Sigmoid colon (tissue), 7 donors: Measurements from ENCODE around the gene LLGL1. TPM values are rescaled to one million over a fixed set of nuclear protein-coding genes. Genes with fewer than 3 reads are reported as not detected.

Experiments used
- DNase-seq: peaks from one replicate; pipeline ENCODE4 v3.0.0-alpha.2; 2019
- H3K27ac ChIP-seq, 4 donors: fragments of 200-600 bp; sonication (generic); one replicate each; pipeline ENCODE4 v1.5.1; 2016 to 2019; ENCODE audit warnings: mild to moderate bottlenecking in 1 of 4
- H3K27me3 ChIP-seq, 3 donors: fragments of 200-600 bp; sonication (generic); one replicate each; pipeline ENCODE4 v1.5.1; 2019; ENCODE audit warnings: mild to moderate bottlenecking in 1 of 3
- H3K36me3 ChIP-seq, 4 donors: fragments of 200-600 bp; sonication (generic); one replicate each; pipeline ENCODE4 v1.5.1; 2016 to 2019
- H3K4me1 ChIP-seq, 4 donors: fragments of 200-600 bp; sonication (generic); one replicate each; pipeline ENCODE4 v1.5.1; 2017 to 2019
- H3K4me3 ChIP-seq, 4 donors: fragments of 200-600 bp; sonication (generic); one replicate each; pipeline ENCODE4 v1.5.1; 2017 to 2019; ENCODE audit warnings: mild to moderate bottlenecking in 2 of 4, moderate library complexity in 1 of 4
- H3K9me3 ChIP-seq, 4 donors: fragments of 200-600 bp in 3 of 4; sonication (generic) in 3 of 4; one replicate each; pipeline versions ENCODE4 v1.5.1 to v1.6.1; 2013 to 2019
- EP300 ChIP-seq, 4 donors: sonication (generic); formaldehyde crosslinking; IDR thresholded peaks; one replicate each; pipeline ENCODE4 v1.6.1; 2017; ENCODE audit warnings: antibody characterized with exemption in 4 of 4
- POLR2A ChIP-seq, 2 donors: fragments of 450-650 bp; IDR thresholded peaks; one replicate each; pipeline ENCODE4 v1.6.1; 2016; ENCODE audit warnings: antibody characterized with exemption in 2 of 2, mild to moderate bottlenecking in 2 of 2, moderate library complexity in 2 of 2
- POLR2AphosphoS5 ChIP-seq, 4 donors: sonication (generic); formaldehyde crosslinking; IDR thresholded peaks; one replicate each; pipeline ENCODE4 v1.6.1; 2017; ENCODE audit warnings: antibody characterized with exemption in 4 of 4
- WGBS, 2 donors: extraction: QIAGEN DNeasy Blood & Tissue Kit; methylation state at CpG; one replicate each; pipeline ENCODE4 v1.1.7; 2013; 5-methylcytosine and 5-hydroxymethylcytosine counted together
- intact Hi-C: fragments of 100-400 bp; cut with DNase I; formaldehyde crosslinking; loops from one replicate; pipeline ENCODE4 v1.15.1; 2023
- polyA plus RNA-seq, 3 donors: library from polyadenylated mRNA; stranded (reverse); fragments of 200-250 nt; gene quantifications; one replicate each; pipeline ENCODE4 v1.2.3, GENCODE V29; 2013
- total RNA-seq, 4 donors: library from RNA; depleted of rRNA; stranded (reverse); fragments of >200 nt; gene quantifications; one replicate each; pipeline ENCODE4 v1.1.0, GENCODE V29; 2016
- TF ChIP-seq, protein P1 (sequence below), 4 experiments: fragments of 450-650 bp in 3 of 4; fragments of 200-600 bp in 1 of 4; IDR thresholded peaks; one replicate each; pipeline ENCODE4 v1.5.1; 2016 to 2019; ENCODE audit warnings: antibody characterized with exemption in 4 of 4, mild to moderate bottlenecking in 3 of 4, moderate library complexity in 2 of 4
- donor health status: healthy with polysubstance abuse.
- donor health status: Bipolar disorder and iron deficiency.
- donor health status: healthy.

The LLGL1 gene
- total and polyA plus RNA-seq, 7 donors = 2.8 to 25.2 (median 16.8) TPM

DNA sequence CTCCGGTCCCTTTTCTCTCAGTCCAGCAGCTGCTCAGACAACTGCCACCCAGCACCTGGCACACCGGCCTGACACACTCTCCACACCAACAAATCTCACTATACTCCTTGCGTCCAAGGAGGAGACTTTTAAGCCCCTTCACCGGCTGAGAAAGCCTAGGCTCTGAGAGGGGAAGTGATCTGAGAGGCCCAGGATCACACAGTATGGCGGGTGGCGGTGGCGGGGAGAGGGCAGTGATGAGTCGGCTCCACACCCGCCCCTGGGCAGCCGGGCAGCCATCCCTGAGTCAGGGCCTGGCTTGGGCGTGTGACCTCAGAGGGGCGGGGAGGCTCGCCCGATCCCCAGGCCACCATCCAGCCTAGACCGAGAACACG lies 32.5 kb downstream of the LLGL1 start:
- Histone ChIP-seq H3K4me3 (peak overlapping the region; percentile 92 to 100 (median 94)), H3K27me3 (no peaks in the 10 kb centered on the region), H3K4me1 (peaks cover 0 to 52% (median 42%) of the 10 kb centered on the region in 4 donors), H3K36me3 (peaks cover 8 to 40% (median 35%) of the 10 kb centered on the region in 4 donors), H3K9me3 (no peaks in the 10 kb centered on the region), H3K27ac (peak overlapping the region; percentile 93 to 98 (median 96))
- peak; percentile 88 for DNase-seq
- WGBS, 2 donors = 1% methylated on average over 16 of the region's 16 CpGs
- intact Hi-C loops = loop anchor here (5.0 kb wide), 1 partner anchor 76 kb away; the partner anchor contains the start of gene ALKBH5
- peak in 1 of 2 donors; percentile 16 for TF ChIP-seq POLR2A (IDR thresholded peaks at IDR 0.05)
- no peak for TF ChIP-seq EP300 (IDR thresholded peaks at IDR 0.05)

DNA sequence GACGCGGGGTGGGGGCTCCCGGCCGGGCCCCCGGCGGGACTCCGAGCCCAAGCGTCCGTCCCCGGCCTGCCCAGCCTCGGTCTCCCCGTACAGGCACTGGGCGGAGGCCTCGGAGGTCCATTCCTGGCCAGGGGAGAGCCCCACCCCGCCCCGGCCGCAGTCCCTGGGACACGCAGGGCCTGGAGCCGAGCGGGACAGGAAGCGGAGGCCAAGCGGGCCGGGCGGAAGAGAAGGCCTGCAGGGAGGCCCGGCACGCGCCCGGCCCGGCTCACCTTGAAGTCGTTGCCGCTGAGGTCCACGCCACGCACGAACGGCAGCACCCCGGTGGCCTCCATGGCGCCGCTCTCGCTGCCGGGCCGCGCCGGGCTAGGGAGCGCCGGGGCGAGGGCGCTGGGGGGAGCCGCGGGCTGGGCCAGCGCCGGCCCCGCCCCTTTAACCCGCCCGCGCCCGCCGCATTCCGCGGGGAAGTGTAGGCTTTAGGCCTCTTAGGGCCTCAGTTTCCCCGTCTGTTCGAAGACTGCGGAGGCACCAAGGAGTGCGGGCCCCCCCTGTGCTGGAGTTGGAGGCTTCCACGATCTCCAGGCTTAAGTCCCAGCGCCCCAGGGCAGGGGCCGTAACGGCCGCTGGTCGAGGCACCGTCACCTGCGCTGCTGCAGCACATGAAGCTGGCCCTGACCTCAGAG lies 33.1 kb downstream of the LLGL1 start, which contains the start of gene FLII:
Gene FLII, minus strand, starts transcription at position 383 of the 683 bp plus-strand sequence. Its CDS starts 48 bp downstream, at position 335.
- Histone ChIP-seq H3K4me1 (peaks cover 0 to 52% (median 43%) of the 10 kb centered on the region in 4 donors), H3K4me3 (peak within 1 kb of the TSS; percentile 92 to 100 (median 94)), H3K27ac (peak within 1 kb of the TSS; percentile 93 to 98 (median 96)), H3K9me3 (no peaks in the 10 kb centered on the region), H3K27me3 (no peaks in the 10 kb centered on the region), H3K36me3 (peaks cover 8 to 40% (median 33%) of the 10 kb centered on the region in 4 donors)
- peak; percentile 78 for DNase-seq
- WGBS, 2 donors = 0 to 1% methylated on average over 71 of the region's 71 CpGs
- TF ChIP-seq, protein P1, sequence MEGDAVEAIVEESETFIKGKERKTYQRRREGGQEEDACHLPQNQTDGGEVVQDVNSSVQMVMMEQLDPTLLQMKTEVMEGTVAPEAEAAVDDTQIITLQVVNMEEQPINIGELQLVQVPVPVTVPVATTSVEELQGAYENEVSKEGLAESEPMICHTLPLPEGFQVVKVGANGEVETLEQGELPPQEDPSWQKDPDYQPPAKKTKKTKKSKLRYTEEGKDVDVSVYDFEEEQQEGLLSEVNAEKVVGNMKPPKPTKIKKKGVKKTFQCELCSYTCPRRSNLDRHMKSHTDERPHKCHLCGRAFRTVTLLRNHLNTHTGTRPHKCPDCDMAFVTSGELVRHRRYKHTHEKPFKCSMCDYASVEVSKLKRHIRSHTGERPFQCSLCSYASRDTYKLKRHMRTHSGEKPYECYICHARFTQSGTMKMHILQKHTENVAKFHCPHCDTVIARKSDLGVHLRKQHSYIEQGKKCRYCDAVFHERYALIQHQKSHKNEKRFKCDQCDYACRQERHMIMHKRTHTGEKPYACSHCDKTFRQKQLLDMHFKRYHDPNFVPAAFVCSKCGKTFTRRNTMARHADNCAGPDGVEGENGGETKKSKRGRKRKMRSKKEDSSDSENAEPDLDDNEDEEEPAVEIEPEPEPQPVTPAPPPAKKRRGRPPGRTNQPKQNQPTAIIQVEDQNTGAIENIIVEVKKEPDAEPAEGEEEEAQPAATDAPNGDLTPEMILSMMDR (IDR thresholded peaks at IDR 0.05) = no peak
- peak; percentile 64 to 89 (median 82) for TF ChIP-seq POLR2AphosphoS5 (IDR thresholded peaks at IDR 0.05)
- TF ChIP-seq EP300 (IDR thresholded peaks at IDR 0.05) = no peak
- TF ChIP-seq POLR2A (IDR thresholded peaks at IDR 0.05) = peak; percentile 26 to 45
- intact Hi-C loops = loop anchor here (5.0 kb wide), 1 partner anchor 76 kb away; the partner anchor contains the start of gene ALKBH5

DNA sequence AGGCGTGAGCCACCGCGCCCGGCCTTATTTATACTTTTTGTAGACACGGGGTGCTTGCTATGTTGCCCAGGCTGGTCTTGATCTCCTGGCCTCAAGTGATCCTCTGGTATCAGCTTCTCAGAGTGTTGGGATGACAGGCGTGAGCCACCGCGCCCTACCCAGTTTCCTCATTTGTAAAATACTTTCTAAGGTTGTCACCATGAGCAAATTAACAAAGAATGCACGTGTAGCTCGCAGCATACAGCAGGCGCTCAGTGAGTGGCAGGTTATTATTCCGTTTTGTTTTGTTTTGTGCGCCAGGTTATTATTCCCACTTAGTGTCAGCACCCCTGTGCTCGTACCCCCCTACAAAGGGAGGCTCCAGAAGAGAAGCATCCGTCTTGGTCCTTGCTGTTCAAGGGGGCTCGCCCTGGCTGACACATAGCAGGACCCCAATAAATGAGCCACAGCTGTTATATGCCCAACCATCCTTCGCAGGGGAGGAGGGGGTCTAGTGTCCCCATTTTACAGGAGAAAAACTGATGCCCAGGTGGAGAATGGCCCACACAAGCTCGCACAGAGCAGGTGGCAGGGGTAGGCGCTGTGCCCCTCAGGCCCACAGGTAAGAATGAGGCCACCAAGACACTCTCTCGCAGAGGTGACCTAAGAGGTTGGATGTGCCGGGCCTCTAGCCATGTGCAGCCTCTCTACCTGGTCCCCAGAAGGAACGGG lies 34.3 kb downstream of the LLGL1 start:
- peaks cover 0 to 52% (median 43%) of the 10 kb centered on the region in 4 donors for H3K4me1 ChIP-seq

DNA sequence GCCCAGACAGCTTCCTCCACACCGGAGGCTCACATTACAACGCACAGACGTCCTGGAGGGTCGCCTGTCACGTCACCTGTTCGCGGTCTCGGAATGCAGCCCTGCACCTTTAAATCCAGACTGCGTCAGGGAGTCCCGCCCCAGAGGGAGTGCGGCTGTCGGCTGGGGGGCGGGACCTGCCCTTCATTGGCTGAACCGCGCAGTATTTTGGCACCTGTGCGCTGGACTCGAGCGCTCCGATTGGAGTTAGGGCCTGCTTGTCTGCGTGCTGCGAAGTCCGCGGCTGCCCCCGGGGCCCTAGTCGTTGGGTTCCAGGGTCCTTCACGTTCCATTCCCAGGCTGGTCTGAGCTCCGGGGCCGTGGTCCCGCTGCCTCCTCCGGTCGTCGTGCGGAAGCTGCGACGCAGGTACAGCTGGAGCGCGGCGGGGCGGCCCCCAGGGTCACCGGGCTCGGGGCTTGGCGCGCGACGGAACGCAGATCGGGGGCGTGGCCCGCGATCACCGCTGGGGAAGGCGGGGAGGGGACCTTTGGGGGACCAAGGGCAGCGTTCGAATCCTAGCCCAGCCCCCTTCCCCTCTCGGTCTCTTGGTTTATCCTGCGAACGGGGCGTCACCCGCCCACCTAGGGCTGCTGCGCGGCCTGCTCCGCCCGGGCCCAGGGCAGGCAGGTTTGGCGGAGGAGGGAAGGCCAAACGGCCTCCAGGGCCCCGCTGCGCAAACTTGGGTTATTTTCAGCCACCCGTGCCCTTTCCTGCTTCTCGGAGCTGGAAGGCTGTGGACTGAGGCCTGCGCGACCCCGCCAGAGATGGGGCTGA lies 35.1 kb downstream of the LLGL1 start, which contains the start of gene MIEF2:
Gene MIEF2, plus strand, starts transcription at position 331 of the 814 bp plus-strand sequence. CDS start 2,059 bp downstream, outside the sequence.
- peaks cover 26 to 40% (median 33%) of the 10 kb centered on the region in 4 donors for H3K36me3 ChIP-seq
- H3K27me3 ChIP-seq = no peaks in the 10 kb centered on the region

More for the DNA sequence above, 34.3 kb downstream of the LLGL1 start:
- H3K9me3 ChIP-seq = no peaks in the 10 kb centered on the region
- no peak for DNase-seq
- WGBS, 2 donors = 47 to 70% methylated on average over 22 of the region's 22 CpGs
- peak overlapping the region; percentile 90 to 98 (median 95) for H3K27ac ChIP-seq
- intact Hi-C loops = loop anchor here (2.0 to 5.0 kb wide), 3 partner anchors 35 to 77 kb away; partner anchors contain the start of genes ALKBH5, LLGL1, SMCR8 and TOP3A
- no peaks in the 10 kb centered on the region for H3K27me3 ChIP-seq
- peaks cover 21 to 40% (median 33%) of the 10 kb centered on the region in 4 donors for H3K36me3 ChIP-seq
- peak overlapping the region; percentile 83 to 96 (median 88) for H3K4me3 ChIP-seq
- TF ChIP-seq POLR2AphosphoS5 (IDR thresholded peaks at IDR 0.05) = no peak
- no peak for TF ChIP-seq POLR2A (IDR thresholded peaks at IDR 0.05)
- TF ChIP-seq EP300 (IDR thresholded peaks at IDR 0.05) = no peak
- TF ChIP-seq, protein P1 (IDR thresholded peaks at IDR 0.05) = no peak

More for the DNA sequence above, 35.1 kb downstream of the LLGL1 start, which contains the start of gene MIEF2:
- peak within 1 kb of the TSS; percentile 90 to 98 (median 95) for H3K27ac ChIP-seq
- peak; percentile 47 to 78 (median 70) for TF ChIP-seq POLR2AphosphoS5 (IDR thresholded peaks at IDR 0.05)
- TF ChIP-seq, protein P1 (IDR thresholded peaks at IDR 0.05) = no peak
- peak in 1 of 2 donors; percentile 30 for TF ChIP-seq POLR2A (IDR thresholded peaks at IDR 0.05)
- TF ChIP-seq EP300 (IDR thresholded peaks at IDR 0.05) = no peak
- intact Hi-C loops = loop anchor here (2.0 kb wide), 2 partner anchors 36 to 54 kb away; partner anchors contain the start of genes LLGL1, SMCR8 and TOP3A
- H3K4me1 ChIP-seq = peaks cover 0 to 52% (median 43%) of the 10 kb centered on the region in 4 donors
- DNase-seq = peak; percentile 98
- WGBS, 2 donors = 0 to 1% methylated on average over 72 of the region's 72 CpGs
- H3K4me3 ChIP-seq = peak within 1 kb of the TSS; percentile 83 to 96 (median 88)
- H3K9me3 ChIP-seq = no peaks in the 10 kb centered on the region
